ENCODE measurements around the gene TCP10L.

DNA sequence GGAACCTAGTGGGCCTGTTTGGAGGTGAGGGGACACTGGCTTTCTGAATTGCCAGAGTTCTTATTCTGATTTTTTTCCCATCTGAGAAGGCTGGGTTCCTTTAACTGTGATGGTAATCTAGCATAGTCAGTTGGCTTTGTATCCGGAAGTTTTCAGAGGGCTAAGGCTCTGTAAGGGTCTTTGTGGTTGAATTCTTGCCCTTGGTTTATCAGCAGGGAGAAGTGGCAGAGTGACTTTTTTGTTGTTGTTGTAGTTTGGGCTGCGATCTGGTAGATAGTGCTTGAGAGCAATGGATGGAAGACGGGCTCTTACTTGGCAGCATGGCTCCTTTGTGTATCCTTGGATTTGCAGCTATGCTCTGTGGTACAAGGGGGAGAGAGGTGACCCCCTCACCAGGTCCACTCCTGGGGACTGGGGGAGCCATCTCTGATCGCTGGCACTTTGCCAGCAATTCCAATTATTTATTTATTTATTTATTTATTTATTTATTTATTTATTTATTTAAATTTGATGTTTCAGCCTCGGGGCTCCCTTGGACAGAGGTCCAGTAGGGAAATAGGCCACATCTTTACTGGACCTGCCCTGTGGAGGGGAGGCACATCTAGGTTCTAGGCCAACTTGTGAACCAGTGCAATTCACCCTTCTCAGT lies 18.5 kb downstream of the TCP10L start:
- TF ChIP-seq, protein P1, sequence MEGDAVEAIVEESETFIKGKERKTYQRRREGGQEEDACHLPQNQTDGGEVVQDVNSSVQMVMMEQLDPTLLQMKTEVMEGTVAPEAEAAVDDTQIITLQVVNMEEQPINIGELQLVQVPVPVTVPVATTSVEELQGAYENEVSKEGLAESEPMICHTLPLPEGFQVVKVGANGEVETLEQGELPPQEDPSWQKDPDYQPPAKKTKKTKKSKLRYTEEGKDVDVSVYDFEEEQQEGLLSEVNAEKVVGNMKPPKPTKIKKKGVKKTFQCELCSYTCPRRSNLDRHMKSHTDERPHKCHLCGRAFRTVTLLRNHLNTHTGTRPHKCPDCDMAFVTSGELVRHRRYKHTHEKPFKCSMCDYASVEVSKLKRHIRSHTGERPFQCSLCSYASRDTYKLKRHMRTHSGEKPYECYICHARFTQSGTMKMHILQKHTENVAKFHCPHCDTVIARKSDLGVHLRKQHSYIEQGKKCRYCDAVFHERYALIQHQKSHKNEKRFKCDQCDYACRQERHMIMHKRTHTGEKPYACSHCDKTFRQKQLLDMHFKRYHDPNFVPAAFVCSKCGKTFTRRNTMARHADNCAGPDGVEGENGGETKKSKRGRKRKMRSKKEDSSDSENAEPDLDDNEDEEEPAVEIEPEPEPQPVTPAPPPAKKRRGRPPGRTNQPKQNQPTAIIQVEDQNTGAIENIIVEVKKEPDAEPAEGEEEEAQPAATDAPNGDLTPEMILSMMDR (conservative IDR thresholded peaks at IDR 0.05 in 1 of 2, IDR thresholded peaks at IDR 0.05 in 1 of 2; ENCODE audit: extremely low read depth in 1 of 2, insufficient read depth in 1 of 2, low read depth in 1 of 2, low read length in 2 of 2): no peak
- TF ChIP-seq EZH2 (IDR thresholded peaks at IDR 0.05; ENCODE audit: borderline replicate concordance, low read length): no peak
